Ramos (cell line): ENCODE data around the gene ARL2.

Experiments used
- in situ Hi-C: fragments of 300-500 bp; cut with MboI; formaldehyde crosslinking; loops from one replicate; pipeline ENCODE4 v1.14.3; 2022; ENCODE audit warnings: low sequenced_read_pairs; ENCODE audit not compliant: unreplicated experiment

ARL2 gene

DNA sequence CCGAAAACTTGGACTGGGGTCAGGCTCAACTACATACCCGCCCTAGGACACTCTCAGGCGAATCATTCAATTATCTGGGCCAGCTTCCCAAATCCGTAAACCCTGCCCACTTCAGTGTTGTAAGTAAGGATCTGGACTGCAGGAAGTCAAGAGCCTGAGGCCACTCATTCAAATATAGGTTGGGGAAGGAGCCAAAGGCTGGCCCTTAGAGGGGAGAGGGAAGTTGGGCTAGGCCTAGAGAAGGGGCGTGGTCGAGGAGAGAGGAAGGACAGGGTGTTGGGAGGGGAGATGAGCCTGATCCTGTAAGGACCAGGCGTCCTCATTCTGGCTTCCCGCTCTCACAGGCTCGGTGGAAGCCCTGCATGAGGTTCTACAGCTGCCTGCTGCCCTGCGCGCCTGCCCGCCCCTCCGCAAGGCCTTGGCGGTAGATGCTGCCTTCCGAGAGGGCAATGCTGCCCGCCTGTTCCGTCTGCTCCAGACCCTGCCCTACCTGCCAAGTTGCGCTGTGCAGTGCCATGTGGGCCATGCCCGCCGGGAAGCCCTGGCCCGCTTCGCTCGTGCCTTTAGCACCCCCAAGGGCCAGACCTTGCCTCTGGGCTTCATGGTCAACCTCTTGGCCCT is 30.0 kb downstream of the ARL2 start:
- in situ Hi-C loops: no loop called here

DNA sequence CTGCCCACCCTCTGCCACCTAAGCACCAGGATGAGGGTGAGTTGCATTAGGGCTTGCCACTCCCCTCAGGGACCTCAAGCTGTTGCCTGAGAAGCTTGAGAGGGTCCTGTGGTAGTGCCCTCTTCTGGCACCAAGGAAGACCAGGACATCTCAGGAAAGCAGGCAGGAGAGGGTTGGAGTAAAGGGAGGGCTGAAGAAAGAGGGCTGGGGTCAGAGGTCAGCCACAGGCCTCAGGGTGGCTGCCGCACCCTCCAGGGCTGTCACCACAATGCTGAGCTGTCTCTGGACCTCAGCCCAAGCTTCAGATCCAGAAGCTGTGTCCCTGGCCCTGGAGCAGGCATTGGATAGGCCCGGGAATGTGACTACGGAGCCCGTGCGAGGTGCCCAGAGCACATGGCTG is 31.1 kb downstream of the ARL2 start:
- in situ Hi-C loops: no loop called here

- in situ Hi-C loops: no loop called here
Observed at GRCh38 chr11:65045728-65046127, 31.8 kb downstream of the ARL2 start.

GRCh38 chr11:65047581-65048422 is 33.8 kb downstream of the ARL2 start:
- in situ Hi-C loops: no loop called here

DNA sequence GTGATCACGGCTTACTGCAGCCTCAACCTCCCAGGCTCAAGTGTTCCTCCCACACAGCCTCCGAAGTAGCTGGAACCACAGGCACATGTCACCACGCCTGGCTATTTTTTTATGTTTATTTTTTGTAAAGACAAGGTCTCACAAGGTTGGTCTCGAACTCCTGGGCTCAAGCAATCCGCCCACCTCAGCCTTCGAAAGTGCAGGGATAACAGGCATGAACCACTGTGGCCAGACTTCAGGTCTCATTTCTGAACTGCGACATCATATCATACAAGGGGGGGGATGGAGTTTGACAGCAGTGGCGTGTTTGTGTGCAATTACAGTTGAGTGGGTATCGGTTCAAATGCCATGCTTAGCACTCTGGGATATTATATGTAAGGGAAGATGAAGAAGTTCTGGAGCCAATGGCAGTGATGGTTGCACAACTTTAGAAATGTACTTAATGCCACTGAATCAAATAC is 37.5 kb downstream of the ARL2 start:
- in situ Hi-C loops: no loop called here

DNA sequence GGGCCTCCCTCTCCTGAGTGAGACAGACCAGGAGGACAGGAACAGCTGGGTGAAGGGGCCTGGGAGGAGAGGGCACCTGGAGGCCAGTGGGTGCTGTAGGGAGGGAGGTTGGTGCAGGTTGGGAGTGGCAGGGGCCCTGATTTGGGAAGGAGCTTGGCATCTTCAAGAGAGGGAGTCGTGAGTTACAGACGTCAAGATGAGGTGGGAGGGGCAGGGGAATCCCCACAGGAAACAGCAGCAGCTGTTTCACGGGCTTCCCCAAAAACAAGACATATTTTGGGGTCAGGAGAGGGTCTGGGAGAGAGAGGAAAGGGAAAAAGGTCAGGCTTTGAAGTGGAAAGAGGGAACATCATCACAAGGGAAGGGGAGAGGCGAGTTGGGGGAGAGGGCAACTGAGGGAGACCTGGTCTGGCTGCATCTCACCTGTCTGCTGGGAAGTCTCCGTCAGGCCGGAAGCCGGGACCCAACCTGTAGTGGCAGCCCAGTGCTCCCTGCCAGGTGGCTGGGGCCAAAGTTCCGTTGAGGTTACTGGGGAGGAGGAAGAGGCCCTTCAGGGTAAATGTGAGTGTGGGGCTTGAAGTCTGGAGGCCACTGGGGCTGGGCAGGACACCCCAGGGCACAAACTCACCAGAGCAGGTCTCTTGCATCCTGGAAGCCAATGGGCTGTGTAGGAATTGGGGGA is 40.0 kb downstream of the ARL2 start:
- in situ Hi-C loops: no loop called here

GRCh38 chr11:65055538-65055937 is 41.6 kb downstream of the ARL2 start:
- in situ Hi-C loops: no loop called here

- in situ Hi-C loops: no loop called here
Observed at GRCh38 chr11:65056999-65057398, 43.0 kb downstream of the ARL2 start.

- in situ Hi-C loops: no loop called here
Observed at GRCh38 chr11:65057526-65057925, 43.6 kb downstream of the ARL2 start.

DNA sequence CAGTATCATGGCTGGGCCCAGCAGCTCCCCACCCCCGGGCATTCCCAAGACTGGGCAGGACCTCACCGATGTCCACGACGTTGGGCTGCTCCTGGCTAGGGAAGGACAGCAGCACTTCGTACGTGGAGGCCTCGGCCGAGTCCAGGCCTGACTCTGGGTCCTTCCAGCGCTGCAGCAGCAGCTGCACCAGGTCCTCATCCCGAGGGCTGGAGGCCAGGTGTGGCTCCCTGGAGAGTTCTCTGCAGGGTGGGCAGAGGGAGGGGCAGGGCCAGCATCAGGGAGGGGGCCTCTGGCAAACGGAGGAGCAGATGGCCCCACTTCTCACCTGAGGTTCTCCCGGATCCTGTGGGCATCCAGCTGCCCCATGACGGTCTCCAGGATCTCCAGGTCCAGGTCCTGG is 44.1 kb downstream of the ARL2 start:
- in situ Hi-C loops: no loop called here

DNA sequence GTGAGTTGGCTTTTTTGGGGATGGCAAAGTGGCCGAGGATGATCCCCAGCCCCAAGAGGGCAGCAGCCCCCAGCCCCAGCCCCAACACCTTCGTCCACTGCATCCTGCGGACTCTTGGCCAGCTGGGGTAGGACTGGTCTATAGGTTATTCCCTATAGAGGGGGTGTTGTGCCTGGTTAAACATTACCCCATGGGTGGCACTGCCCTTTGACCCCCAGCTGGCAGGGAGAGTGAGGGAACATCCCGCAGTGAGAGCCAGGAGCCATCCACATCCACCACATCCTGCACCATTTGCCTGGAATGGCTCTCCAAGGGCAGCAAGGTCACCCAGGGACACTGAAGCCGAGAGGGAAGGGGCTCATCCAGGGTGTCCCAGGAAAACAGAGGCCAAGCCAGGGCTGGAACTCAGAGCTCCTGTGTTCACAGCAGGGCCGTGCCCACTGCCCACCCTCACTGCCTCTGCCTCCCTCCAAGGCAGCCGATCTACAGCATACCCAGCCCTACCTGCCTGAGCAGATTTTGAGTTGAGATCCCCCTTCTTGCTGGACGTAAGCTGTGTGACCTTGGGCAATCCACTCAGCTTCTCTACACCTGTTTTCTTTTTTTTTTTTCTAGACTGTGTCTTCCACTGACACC is 44.6 kb downstream of the ARL2 start, which contains the start of gene NAALADL1:
Gene NAALADL1 (minus strand): TSS at position 135 of the 636 bp plus-strand sequence. CDS start 32 bp downstream, at position 103.
- in situ Hi-C loops: no loop called here

GRCh38 chr11:65059523-65059922 is 45.6 kb downstream of the ARL2 start:
- in situ Hi-C loops: no loop called here

DNA sequence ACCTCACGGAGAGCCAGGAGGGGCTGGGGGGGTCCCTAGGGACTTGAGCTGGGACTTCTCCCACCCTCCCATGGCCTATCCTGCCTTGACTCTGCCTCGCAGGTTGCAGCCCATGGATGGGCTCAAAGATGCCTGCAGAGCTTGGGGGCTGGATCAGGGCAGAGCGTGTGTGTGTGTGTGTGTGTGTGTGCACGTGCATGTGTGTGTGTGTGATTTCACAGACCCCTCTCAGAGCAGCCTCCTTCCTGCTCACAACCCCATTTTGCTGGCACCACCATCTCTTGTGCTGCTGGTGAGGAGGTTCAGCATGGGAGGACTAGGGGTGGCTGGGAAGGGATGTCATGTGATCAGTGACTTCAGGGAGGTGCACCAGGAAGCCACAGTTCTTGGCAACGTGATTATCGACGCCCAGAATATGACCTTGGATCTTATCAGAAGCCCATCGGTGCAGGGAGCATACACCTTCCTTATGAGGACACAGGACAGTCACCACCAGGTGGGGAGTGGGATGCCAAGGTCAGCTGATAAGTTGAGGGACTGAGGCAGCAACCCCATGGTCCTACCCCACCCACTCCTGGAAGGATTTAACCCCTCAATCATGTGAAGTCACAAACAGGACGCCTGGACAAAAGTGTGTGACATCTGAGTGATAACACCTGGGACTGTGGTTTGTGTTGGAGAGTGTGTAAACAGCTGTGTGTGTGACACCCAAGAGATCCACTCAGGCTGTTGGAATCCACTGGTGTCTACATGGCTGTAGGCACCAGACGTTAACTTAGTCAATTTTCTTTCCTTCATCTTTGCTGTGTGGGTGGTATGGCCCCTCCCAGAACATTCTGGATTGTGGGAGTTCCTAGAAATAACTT is 46.2 kb downstream of the ARL2 start:
- in situ Hi-C loops: no loop called here

DNA sequence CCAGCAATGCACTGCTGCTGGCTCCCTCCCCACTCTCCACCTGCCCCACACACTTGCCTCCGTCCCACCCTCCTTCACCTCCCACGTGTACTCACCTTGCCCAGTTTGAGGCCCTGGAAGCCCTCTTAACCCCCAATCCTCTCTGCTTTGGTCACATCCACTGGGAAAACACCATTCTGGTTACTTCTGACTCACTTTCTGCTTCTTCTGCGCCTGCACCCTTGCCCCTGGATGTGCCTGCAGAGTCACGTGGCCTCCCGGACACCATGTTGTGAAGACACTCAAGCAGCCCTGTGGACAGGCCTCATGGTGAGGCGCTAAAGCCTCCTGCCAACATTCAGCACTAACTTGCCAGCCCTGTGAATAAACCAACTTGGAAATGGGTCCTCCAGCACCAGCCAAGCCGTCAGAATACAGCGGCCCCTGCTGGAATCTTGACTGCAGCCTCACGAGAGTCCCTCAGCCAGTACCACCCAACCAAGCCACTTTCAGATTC is 47.0 kb downstream of the ARL2 start:
- in situ Hi-C loops: no loop called here

- in situ Hi-C loops: no loop called here
Observed at GRCh38 chr11:65063532-65063931, 49.6 kb downstream of the ARL2 start.

DNA sequence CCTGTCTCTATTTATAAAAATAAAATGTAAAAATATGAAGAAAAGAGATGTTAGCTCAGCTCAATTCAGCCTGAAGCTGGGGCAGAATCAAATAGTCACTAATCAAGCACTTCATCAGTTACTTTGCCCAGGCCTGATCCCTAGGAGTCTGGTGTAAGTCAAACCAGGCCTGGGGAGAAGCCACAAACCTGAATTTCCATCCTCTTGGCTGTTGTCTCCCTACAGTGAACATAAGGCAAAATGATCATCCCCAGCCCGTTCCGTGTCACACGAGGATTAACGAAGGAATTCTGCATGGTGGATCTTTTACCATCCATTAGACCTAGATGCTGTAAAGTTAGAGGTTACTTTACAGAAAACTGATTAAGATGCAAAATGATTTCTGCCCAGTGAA is 50.9 kb downstream of the ARL2 start:
- in situ Hi-C loops: no loop called here

DNA sequence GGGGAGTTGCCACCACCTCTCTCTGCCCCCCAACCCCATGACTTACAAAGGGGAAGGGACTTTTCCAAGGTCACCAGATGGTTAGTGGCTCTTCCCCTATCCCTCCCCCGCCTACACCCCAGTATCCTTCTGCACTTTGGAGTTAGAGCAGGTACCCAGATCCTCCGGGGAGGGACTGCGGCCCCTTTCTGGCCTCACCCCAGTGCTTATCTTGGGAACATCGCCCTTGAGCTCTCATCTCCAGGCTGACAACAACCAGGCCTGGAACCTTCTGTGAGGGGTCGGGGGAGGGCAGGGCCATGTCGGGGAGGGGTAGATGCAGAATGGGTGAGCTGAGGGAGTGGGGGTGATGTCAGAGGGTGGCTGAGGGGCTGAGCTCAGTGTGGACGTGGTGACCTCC is 51.9 kb downstream of the ARL2 start:
- in situ Hi-C loops: no loop called here

DNA sequence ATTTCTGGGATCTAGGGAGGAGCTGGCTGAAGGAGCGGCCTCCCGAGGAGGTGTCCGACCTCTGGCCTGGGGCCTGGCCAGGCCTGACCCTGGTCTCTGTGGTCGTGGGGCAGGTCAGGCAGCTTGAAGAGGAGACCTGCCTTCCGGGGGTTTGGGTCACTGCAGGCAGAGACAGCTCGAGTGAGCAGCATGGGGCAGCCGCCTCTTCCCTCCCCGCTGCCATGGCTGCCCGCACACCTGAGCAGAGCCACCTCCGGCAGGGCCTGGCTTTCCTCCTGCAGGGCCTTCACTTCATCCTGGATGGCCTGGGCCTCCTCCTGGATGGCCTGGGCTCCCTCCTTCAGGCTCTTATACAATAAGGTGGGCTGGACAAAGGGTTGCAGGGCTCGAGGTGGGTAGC is 52.4 kb downstream of the ARL2 start:
- in situ Hi-C loops: no loop called here

DNA sequence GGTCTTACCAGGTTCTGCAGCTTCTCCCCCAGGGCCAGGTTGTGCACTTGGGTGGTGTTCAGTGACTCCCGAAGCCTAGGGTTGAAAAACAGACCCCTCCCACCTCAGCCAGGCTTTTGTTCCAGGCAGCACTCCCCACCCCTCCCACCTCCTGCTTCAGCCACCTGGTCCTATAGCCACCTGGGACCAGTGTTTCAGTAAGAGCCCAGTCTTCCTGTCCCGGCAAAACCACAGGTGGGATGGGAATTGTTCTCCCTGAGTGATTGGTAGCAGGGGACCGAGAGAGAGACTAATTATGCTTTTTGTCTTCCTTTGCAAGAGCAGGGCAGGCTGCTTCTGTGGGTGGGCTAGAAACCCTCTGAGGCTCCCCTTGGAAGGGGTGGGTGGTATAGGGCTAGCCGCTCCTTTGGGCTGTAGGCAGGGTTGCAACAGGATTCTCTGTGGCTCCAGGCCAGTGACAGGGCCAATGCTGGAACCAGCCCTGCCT is 52.9 kb downstream of the ARL2 start:
- in situ Hi-C loops: no loop called here
